ENCODE measurements around the gene UBE2S.

UBE2S gene

GRCh38 chr19:55443045-55443823 is 35.6 kb upstream of the UBE2S start, which contains the start of gene SHISA7:
SHISA7 (minus strand) TSS chr19:55443300; CDS start chr19:55442863, 437 bp downstream.
- no peak for TF ChIP-seq CTCF (IDR thresholded peaks at IDR 0.05; ENCODE audit: insufficient read depth, low read depth, low read length, missing control alignments)
- no peak within 1 kb of the TSS for H3K4me3 ChIP-seq (ENCODE audit: low read depth, low read length)
- DNase-seq (ENCODE audit: low read depth) = no peak

GRCh38 chr19:55442372-55442961 is 34.9 kb upstream of the UBE2S start:
- no peak for DNase-seq (ENCODE audit: low read depth)
- no peak for TF ChIP-seq CTCF (IDR thresholded peaks at IDR 0.05; ENCODE audit: insufficient read depth, low read depth, low read length, missing control alignments)
- no peak overlapping the region for H3K4me3 ChIP-seq (ENCODE audit: low read depth, low read length)

- TF ChIP-seq CTCF (IDR thresholded peaks at IDR 0.05; ENCODE audit: insufficient read depth, low read depth, low read length, missing control alignments) = no peak
- no peak for DNase-seq (ENCODE audit: low read depth)
- no peak overlapping the region for H3K4me3 ChIP-seq (ENCODE audit: low read depth, low read length)
Measured at GRCh38 chr19:55441692-55442321, 34.2 kb upstream of the UBE2S start.

GRCh38 chr19:55441319-55441691 is 33.7 kb upstream of the UBE2S start:
- DNase-seq (ENCODE audit: low read depth) = no peak
- TF ChIP-seq CTCF (IDR thresholded peaks at IDR 0.05; ENCODE audit: insufficient read depth, low read depth, low read length, missing control alignments) = no peak
- no peak overlapping the region for H3K4me3 ChIP-seq (ENCODE audit: low read depth, low read length)

- no peak overlapping the region for H3K4me3 ChIP-seq (ENCODE audit: low read depth, low read length)
- peak; percentile 49 for DNase-seq (ENCODE audit: low read depth)
Measured at GRCh38 chr19:55440411-55441105, 33.0 kb upstream of the UBE2S start.

More at GRCh38 chr19:55440411-55441105, 33.0 kb upstream of the UBE2S start:
- TF ChIP-seq CTCF (IDR thresholded peaks at IDR 0.05; ENCODE audit: insufficient read depth, low read depth, low read length, missing control alignments) = no peak
